ENCODE measurements around the gene ADCY2.

The ADCY2 gene

DNA sequence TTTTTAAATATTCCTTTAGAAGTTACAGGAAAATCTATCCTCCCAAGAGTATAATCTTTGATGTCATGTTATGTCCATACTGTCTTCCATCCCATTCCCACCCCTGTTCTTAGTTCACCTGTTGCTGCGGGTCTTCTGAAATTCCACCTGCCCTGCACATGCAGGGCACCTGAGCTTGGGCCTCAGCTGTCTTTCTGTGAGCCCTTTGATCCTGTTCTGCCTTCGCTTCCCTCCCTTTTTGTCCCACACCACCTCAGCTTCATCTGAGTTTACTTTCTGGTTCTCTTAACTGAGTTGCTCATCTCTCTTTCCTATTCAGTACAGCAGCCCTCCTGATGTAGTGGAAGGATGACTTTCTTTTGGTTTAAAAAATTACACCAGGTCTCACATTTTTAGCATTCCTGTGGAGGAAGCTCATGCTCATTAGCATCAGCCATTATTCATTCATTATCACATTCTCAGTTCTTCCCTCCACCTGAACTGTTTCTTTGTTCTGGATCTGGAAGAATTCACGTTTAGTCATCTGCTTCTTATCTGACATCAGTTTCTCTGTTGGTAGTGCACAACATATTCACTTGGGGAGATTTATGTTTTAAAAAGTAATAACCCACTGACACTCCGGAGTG lies 211.0 kb downstream of the ADCY2 start:
- TF ChIP-seq, protein P1, sequence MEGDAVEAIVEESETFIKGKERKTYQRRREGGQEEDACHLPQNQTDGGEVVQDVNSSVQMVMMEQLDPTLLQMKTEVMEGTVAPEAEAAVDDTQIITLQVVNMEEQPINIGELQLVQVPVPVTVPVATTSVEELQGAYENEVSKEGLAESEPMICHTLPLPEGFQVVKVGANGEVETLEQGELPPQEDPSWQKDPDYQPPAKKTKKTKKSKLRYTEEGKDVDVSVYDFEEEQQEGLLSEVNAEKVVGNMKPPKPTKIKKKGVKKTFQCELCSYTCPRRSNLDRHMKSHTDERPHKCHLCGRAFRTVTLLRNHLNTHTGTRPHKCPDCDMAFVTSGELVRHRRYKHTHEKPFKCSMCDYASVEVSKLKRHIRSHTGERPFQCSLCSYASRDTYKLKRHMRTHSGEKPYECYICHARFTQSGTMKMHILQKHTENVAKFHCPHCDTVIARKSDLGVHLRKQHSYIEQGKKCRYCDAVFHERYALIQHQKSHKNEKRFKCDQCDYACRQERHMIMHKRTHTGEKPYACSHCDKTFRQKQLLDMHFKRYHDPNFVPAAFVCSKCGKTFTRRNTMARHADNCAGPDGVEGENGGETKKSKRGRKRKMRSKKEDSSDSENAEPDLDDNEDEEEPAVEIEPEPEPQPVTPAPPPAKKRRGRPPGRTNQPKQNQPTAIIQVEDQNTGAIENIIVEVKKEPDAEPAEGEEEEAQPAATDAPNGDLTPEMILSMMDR (IDR thresholded peaks at IDR 0.05; ENCODE audit: low read depth, low read length), result no peak
- DNase-seq (ENCODE audit: low read depth, low spot score), result no peak
- H3K4me3 ChIP-seq (ENCODE audit: low read depth, low read length), result no peak overlapping the region
- in situ Hi-C loops (cut with HindIII; ENCODE audit: low sequenced_read_pairs), result no loop called here

DNA sequence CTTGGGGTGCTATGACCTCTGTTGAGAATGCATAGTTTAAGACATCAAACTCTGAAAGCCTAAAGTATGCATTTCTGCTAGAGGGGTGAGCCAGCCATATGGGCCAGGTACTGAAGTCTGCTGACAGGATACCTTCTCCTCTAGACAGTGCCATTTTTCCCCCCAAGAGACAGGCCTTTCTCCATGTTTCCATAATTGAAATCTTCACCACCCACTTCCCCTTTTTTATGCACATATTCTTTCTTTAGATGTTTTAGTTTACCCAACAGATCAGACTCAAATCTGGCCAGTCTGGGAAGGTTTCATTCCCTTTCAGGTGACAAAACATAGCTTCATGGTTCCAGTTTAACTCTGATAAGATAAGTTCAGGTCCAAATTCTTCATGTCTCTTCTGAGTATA lies 212.8 kb downstream of the ADCY2 start:
- no peak overlapping the region for H3K4me3 ChIP-seq (ENCODE audit: low read depth, low read length)
- TF ChIP-seq, protein P1 (IDR thresholded peaks at IDR 0.05; ENCODE audit: low read depth, low read length), result no peak
- in situ Hi-C loops (cut with HindIII; ENCODE audit: low sequenced_read_pairs), result no loop called here

DNA sequence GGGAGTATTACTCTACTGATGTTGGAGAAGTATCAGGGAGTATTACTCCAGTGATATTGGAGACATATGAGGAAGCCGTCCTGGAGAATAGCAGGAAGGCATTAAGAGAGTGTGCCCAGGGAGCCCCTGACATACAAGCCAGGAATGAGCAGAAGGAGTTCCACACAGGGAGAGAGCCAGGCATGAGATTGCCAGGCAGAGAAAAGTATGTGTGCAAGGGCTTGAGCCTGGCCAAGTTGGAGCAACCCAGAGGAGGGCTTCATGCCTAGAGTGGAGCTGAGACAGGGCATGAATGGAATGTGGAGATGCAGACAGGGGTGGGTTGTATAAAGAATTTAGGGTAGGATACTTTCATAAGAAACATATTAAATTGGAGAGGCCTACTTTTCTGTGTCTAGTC lies 213.8 kb downstream of the ADCY2 start:
- no peak overlapping the region for H3K4me3 ChIP-seq (ENCODE audit: low read depth, low read length)
- in situ Hi-C loops (cut with HindIII; ENCODE audit: low sequenced_read_pairs), result no loop called here
- no peak for DNase-seq (ENCODE audit: low read depth, low spot score)
- TF ChIP-seq, protein P1 (IDR thresholded peaks at IDR 0.05; ENCODE audit: low read depth, low read length), result no peak

More for the DNA sequence above, 212.8 kb downstream of the ADCY2 start:
- DNase-seq (ENCODE audit: low read depth, low spot score), result no peak

DNA sequence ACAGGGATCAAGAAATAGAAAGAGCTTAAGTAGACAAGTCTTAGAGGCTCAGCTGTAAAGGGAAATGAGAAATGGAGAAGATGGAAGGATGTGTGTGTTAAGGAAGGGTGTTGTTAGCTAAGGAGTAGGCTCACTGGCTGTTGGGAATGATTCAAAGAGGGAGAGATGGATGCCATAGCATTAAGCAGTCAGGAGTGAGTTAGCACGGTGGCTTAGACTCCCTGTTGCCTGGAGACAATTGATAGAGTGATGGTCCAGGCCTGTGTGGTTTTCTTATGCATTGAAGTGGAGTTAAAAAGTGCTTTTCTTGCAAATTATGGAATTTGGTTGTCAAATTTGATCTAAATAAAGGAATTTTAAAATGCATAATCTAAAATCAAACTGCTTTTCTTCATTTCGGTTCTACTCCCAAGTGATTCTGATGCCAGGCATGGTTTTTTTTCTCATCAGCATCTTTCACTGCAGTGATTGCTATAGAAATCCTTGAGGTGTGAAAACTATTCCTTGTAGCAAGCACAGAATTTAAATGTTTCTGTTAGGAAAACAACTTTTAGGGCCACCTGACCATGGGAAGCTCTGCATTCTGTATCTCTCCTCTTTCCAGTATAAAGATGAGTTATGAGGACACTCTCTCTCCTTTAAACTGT lies 214.7 kb downstream of the ADCY2 start:
- in situ Hi-C loops (cut with HindIII; ENCODE audit: low sequenced_read_pairs), result no loop called here
- no peak for DNase-seq (ENCODE audit: low read depth, low spot score)
- no peak overlapping the region for H3K4me3 ChIP-seq (ENCODE audit: low read depth, low read length)
- TF ChIP-seq, protein P1 (IDR thresholded peaks at IDR 0.05; ENCODE audit: low read depth, low read length), result no peak

DNA sequence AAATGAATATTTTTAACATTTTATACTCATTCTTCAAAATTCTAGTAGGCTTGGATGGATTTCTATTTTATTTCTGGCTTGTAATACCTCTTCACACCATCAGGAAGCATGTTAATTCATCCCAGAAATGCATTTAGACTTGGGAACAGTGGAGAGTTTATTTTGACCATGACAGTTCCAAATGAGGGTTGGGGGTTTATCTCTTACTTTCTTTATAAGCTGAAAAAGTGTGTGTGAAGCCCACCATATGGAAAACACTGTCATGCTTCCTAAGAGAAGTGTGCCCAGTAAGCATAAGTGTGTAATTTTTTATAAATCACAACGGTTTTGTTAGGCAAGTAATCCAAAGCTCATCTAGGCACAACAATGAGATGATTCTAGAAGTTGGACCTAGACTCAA lies 215.6 kb downstream of the ADCY2 start:
- TF ChIP-seq, protein P1 (IDR thresholded peaks at IDR 0.05; ENCODE audit: low read depth, low read length), result no peak
- in situ Hi-C loops (cut with HindIII; ENCODE audit: low sequenced_read_pairs), result no loop called here
- no peak for DNase-seq (ENCODE audit: low read depth, low spot score)
- no peak overlapping the region for H3K4me3 ChIP-seq (ENCODE audit: low read depth, low read length)

DNA sequence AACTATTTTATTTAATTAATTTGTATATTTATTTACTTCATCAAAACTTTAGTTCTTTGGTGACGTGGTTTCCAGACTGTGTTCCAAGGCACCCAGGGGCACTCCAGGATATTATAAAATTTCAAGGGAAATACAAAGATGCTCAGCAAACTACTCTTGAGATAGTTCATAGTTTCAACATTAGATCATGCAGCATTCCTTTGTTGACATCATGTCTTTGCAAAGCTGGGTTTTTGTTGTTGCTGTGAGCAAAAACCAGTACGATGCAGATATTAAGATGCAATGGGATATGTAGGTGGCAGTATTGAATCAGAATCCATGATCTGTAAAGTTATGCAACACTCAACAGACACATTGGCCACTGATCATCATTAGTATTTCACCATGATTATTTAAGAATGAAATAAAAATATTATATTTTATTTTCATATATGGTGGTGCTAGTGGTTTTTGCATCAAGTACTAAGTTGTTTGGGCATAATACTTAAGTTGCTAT lies 219.7 kb downstream of the ADCY2 start:
- in situ Hi-C loops (cut with HindIII; ENCODE audit: low sequenced_read_pairs), result no loop called here
- TF ChIP-seq, protein P1 (IDR thresholded peaks at IDR 0.05; ENCODE audit: low read depth, low read length), result no peak
- DNase-seq (ENCODE audit: low read depth, low spot score), result peak; percentile 13
- no peak overlapping the region for H3K4me3 ChIP-seq (ENCODE audit: low read depth, low read length)
